Prostate gland (tissue), 2 donors: ENCODE results near the gene IQGAP2.

ENCODE experiments used
- CTCF ChIP-seq, 4 experiments: fragments of 200-600 bp in 2 of 4; fragments of 450-650 bp in 2 of 4; sonication (generic) in 2 of 4; IDR thresholded peaks; 1 replicate in 3 of 4; 2 replicates in 1 of 4; pipeline ENCODE4 v1.5.1; 2016 to 2019; ENCODE audit warnings: antibody characterized with exemption in 4 of 4, mild to moderate bottlenecking in 2 of 4, moderate library complexity in 2 of 4
- POLR2A ChIP-seq: fragments of 450-650 bp; IDR thresholded peaks from one replicate; pipeline ENCODE4 v1.6.1; 2016; ENCODE audit warnings: antibody characterized with exemption, mild to moderate bottlenecking
- POLR2AphosphoS5 ChIP-seq: sonication (generic); formaldehyde crosslinking; IDR thresholded peaks from one replicate; pipeline ENCODE4 v1.6.1; 2017; ENCODE audit warnings: antibody characterized with exemption

GRCh38 chr5:76526950-76527583 lies 124.0 kb downstream of the IQGAP2 start:
- no peak for TF ChIP-seq CTCF (IDR thresholded peaks at IDR 0.05)
- no peak for TF ChIP-seq POLR2AphosphoS5
- no peak for TF ChIP-seq POLR2A
